GM23248 (cell line): Measurements from ENCODE around the gene CDK14. TPM values are rescaled to one million over a fixed set of nuclear protein-coding genes. Genes with fewer than 3 reads are reported as not detected.
A peak's percentile ranks its signal among the peaks of the same experiment; 100 is the strongest.

ENCODE experiments used
- DNase-seq: peaks from one replicate; pipeline ENCODE4 v3.0.0-alpha.2; 2015
- H2AFZ ChIP-seq: fragments of 200-600 bp; sonication (generic); 2 replicates; pipeline ENCODE4 v1.6.1; 2016; ENCODE audit warnings: antibody characterized with exemption
- H3F3A ChIP-seq: fragments of 200-600 bp; sonication (generic); 2 replicates; pipeline ENCODE4 v1.6.1; 2016; ENCODE audit warnings: mild to moderate bottlenecking, antibody characterized with exemption, mixed run types; ENCODE audit not compliant: insufficient read depth
- H3K27ac ChIP-seq: fragments of 200-600 bp; sonication (generic); 2 replicates; pipeline ENCODE4 v1.5.1; 2016; ENCODE audit warnings: mild to moderate bottlenecking
- H3K27me3 ChIP-seq: fragments of 200-600 bp; sonication (generic); replicated peaks from 2 replicates; pipeline ENCODE4 v1.6.1; 2016; ENCODE audit warnings: mild to moderate bottlenecking; ENCODE audit not compliant: insufficient read depth
- H3K36me3 ChIP-seq: fragments of 200-600 bp; sonication (generic); 2 replicates; pipeline ENCODE4 v1.6.1; 2016; ENCODE audit warnings: low read depth, mild to moderate bottlenecking
- H3K4me1 ChIP-seq: fragments of 200-600 bp; sonication (generic); 2 replicates; pipeline ENCODE4 v1.6.1; 2016; ENCODE audit warnings: mild to moderate bottlenecking; ENCODE audit not compliant: insufficient read depth
- H3K4me2 ChIP-seq: fragments of 200-600 bp; sonication (generic); one replicate; pipeline ENCODE4 v1.6.1; 2016; ENCODE audit warnings: mild to moderate bottlenecking; ENCODE audit not compliant: unreplicated experiment
- H3K4me3 ChIP-seq: fragments of 200-600 bp; sonication (generic); 2 replicates; pipeline ENCODE4 v1.5.1; 2016; ENCODE audit warnings: mild to moderate bottlenecking
- H3K79me2 ChIP-seq: fragments of 200-600 bp; sonication (generic); 2 replicates; pipeline ENCODE4 v1.6.1; 2016; ENCODE audit warnings: mild to moderate bottlenecking; ENCODE audit not compliant: insufficient read depth
- H3K9ac ChIP-seq: fragments of 200-600 bp; sonication (generic); 2 replicates; pipeline ENCODE4 v1.6.1; 2016; ENCODE audit warnings: mild to moderate bottlenecking
- H3K9me2 ChIP-seq: fragments of 200-600 bp; sonication (generic); 2 replicates; pipeline ENCODE4 v1.6.1; 2016; ENCODE audit warnings: mixed run types, mild to moderate bottlenecking, moderate library complexity; ENCODE audit not compliant: insufficient read depth
- H3K9me3 ChIP-seq: fragments of 200-600 bp; sonication (generic); one replicate; pipeline ENCODE4 v1.6.1; 2017; ENCODE audit warnings: low read depth
- H4K20me1 ChIP-seq: fragments of 200-600 bp; sonication (generic); 2 replicates; pipeline ENCODE4 v1.6.0; 2016; ENCODE audit not compliant: insufficient read depth
- EZH2 ChIP-seq: fragments of 200-600 bp; sonication (generic); IDR thresholded peaks from 2 replicates; pipeline ENCODE4 v1.6.1; 2018; ENCODE audit warnings: antibody characterized with exemption, mild to moderate bottlenecking; ENCODE audit not compliant: insufficient read depth, poor library complexity, severe bottlenecking
- EZH2phosphoT487 ChIP-seq: fragments of 200-600 bp; sonication (generic); IDR thresholded peaks from 2 replicates; pipeline ENCODE4 v1.6.1; 2018; ENCODE audit warnings: antibody characterized with exemption, moderate library complexity, mild to moderate bottlenecking, low read depth; ENCODE audit not compliant: insufficient read depth
- WGBS, 2 experiments: methylation state at CpG; one replicate each; pipeline ENCODE4 v1.1.6; 2015 to 2017; ENCODE audit warnings: low lambda C conversion rate in 2 of 2, low coverage in 1 of 2; ENCODE audit errors: missing lambda C conversion rate in 2 of 2; 5-methylcytosine and 5-hydroxymethylcytosine counted together
- in situ Hi-C: fragments of 300-500 bp; cut with MboI; formaldehyde crosslinking; loops from 2 replicates; pipeline ENCODE4 v1.15.0; 2020
- polyA plus RNA-seq: library from polyadenylated mRNA; unstranded; fragments of >200 nt; fragmentation: Nextera tagmentation; extraction: Ambion mirVana; gene quantifications from 2 replicates; pipeline ENCODE4 v1.2.1, GENCODE V29; 2016
- total RNA-seq: library from RNA; depleted of rRNA; stranded (reverse); fragments of >200 nt; shearing (Covaris generic); gene quantifications from 2 replicates; pipeline ENCODE4 v1.2.3, GENCODE V29; 2014

Gene CDK14
- total and polyA plus RNA-seq, 2 experiments from 2014 or later, result 19.9 to 21.2 TPM

DNA sequence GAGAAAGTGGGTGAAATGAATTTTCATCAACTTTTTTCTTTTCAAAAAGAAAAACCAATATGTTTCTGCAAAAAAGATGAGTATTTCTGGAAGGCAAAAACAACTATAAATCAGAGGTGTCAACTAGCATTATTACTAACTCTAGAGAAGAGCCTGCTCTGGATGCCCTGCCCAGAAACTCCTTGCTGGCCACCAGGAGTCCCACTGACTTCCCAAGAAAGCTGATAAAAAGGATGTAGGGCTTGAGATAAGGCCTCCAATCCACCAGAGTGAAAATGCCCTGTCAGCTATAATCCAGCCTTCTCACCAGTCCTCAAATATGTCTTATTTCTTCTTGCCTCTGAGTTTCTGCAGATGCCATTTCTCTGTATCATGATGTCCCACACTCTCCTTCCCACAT lies 651.4 kb downstream of the CDK14 start:
- no peaks in the 10 kb centered on the region for H3K27me3 ChIP-seq
- in situ Hi-C loops, result no loop called here
- H3K4me3 ChIP-seq, result no peak overlapping the region
- H3K4me2 ChIP-seq, result no peak overlapping the region
- H3K9ac ChIP-seq, result no peak overlapping the region
- DNase-seq, result no peak
- H3K79me2 ChIP-seq, result no peaks in the 10 kb centered on the region
- H2AFZ ChIP-seq, result no peak overlapping the region
- H3K27ac ChIP-seq, result no peak overlapping the region
- TF ChIP-seq EZH2 (no peak), EZH2phosphoT487 (no peak)
- no peaks in the 10 kb centered on the region for H4K20me1 ChIP-seq
- no peaks in the 10 kb centered on the region for H3K9me2 ChIP-seq
- no peaks in the 10 kb centered on the region for H3K36me3 ChIP-seq
- no peaks in the 10 kb centered on the region for H3K9me3 ChIP-seq
- H3K4me1 ChIP-seq, result peaks cover 32% of the 10 kb centered on the region
- H3F3A ChIP-seq, result peaks cover 21% of the 10 kb centered on the region

DNA sequence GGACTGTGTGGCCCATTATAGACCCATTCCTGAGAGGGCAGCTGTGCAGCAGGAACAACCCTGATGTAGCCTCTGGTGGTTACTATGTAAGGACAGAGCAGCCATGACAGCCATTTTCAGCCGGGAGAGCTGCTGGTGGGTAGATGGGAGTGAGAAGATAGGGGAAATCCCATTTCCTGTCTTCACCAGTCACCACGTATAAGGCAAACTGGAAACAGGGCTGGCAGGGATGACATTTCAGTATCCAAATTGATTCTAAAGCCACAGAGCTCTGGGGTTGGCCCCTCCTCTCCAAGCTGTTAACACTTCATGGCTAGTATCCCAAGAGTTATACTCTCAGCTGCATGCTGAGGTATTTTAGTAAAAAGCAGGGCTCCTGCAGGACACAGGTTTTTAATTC lies 652.9 kb downstream of the CDK14 start:
- H3K9ac ChIP-seq, result no peak overlapping the region
- no peaks in the 10 kb centered on the region for H3K9me2 ChIP-seq
- H3K4me1 ChIP-seq, result peaks cover 18% of the 10 kb centered on the region
- peak overlapping the region; percentile 33 for H3K27ac ChIP-seq
- H2AFZ ChIP-seq, result no peak overlapping the region
- H3K4me3 ChIP-seq, result no peak overlapping the region
- TF ChIP-seq EZH2phosphoT487, result no peak
- TF ChIP-seq EZH2, result no peak
- no peaks in the 10 kb centered on the region for H3K79me2 ChIP-seq
- H3F3A ChIP-seq, result peaks cover 6% of the 10 kb centered on the region; the same call in 1 of the 2 replicates
- in situ Hi-C loops, result no loop called here
- no peak for DNase-seq
- no peaks in the 10 kb centered on the region for H3K27me3 ChIP-seq
- H3K9me3 ChIP-seq, result no peaks in the 10 kb centered on the region
- H3K4me2 ChIP-seq, result no peak overlapping the region
- no peaks in the 10 kb centered on the region for H3K36me3 ChIP-seq
- 47 to 53% methylated on average over 2 of the region's 2 CpGs for WGBS, 2 experiments
- H4K20me1 ChIP-seq, result no peaks in the 10 kb centered on the region

DNA sequence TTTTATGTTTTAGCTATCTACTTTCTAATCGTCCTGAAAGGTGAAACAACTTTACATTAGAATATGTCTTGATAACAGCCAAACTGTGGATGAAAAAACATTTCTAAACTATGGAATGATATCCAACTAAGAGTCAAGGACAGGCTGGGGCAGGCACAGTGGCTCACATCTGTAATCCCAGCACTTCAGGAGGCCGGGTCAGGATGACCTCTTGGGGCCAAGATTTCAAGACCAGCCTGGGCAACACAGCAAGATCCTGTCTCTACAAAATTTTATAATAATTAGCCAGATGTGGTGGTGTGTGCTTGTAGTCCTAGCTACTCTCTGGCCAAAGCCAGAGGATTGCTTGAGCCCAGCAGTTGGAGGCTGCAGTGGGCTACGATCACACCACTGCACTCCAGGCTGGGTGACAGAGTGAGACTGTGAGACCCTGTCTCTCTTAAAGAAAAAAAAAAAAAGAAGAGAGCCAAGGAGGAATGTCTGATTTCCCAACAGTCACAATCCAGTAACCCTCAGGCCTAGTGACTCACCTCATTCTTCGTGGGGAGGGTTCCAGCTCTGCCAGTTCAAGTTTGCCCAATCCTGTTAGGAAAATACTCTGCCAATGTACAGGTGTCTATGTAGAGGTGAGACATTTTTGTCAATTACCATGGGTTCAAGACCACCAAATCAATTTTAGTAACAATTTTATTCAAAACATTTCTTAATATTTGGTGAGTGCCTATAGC lies 653.5 kb downstream of the CDK14 start:
- H3K4me2 ChIP-seq, result no peak overlapping the region
- H3K9me2 ChIP-seq, result no peaks in the 10 kb centered on the region
- no peak overlapping the region for H3K4me3 ChIP-seq
- no peak overlapping the region for H2AFZ ChIP-seq
- TF ChIP-seq EZH2, result no peak
- no peak for TF ChIP-seq EZH2phosphoT487
- 49 to 51% methylated on average over 4 of the region's 4 CpGs for WGBS, 2 experiments
- H3K27me3 ChIP-seq, result no peaks in the 10 kb centered on the region
- in situ Hi-C loops, result no loop called here
- H3F3A ChIP-seq, result peaks cover 4% of the 10 kb centered on the region; the same call in 1 of the 2 replicates
- no peaks in the 10 kb centered on the region for H3K9me3 ChIP-seq
- no peaks in the 10 kb centered on the region for H3K36me3 ChIP-seq
- no peak overlapping the region for H3K9ac ChIP-seq
- H3K79me2 ChIP-seq, result no peaks in the 10 kb centered on the region
- peak; percentile 87 for DNase-seq
- peak overlapping the region; percentile 33 for H3K27ac ChIP-seq
- no peaks in the 10 kb centered on the region for H4K20me1 ChIP-seq
- H3K4me1 ChIP-seq, result peaks cover 12% of the 10 kb centered on the region

DNA sequence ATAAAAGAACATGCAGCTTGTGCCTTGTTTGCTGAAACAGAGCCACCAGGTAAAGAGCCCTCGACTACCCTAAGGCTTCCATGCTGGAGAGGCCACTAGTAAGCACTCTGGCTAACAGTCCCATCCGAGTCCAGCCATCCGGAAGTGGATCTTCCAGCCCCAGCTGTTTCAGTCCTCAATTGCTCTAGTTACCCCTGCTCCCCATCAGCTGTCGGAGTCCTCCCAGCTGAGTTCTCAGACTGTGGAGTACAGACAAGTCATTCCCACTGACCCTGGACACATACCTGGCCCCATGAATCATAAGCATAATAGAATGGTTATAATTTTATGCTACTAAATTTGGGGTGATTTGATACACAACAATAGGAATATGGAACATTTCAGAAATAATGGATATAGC lies 654.6 kb downstream of the CDK14 start:
- H4K20me1 ChIP-seq, result no peaks in the 10 kb centered on the region
- no peak overlapping the region for H3K4me2 ChIP-seq
- peaks cover 4% of the 10 kb centered on the region; the same call in 1 of the 2 replicates for H3F3A ChIP-seq
- in situ Hi-C loops, result no loop called here
- H3K79me2 ChIP-seq, result no peaks in the 10 kb centered on the region
- no peak for TF ChIP-seq EZH2
- TF ChIP-seq EZH2phosphoT487, result no peak
- no peak overlapping the region for H3K27ac ChIP-seq
- WGBS, 2 experiments, result 87 to 90% methylated on average over 4 of the region's 4 CpGs
- H3K4me1 ChIP-seq, result peaks cover 12% of the 10 kb centered on the region
- no peaks in the 10 kb centered on the region for H3K9me2 ChIP-seq
- no peaks in the 10 kb centered on the region for H3K36me3 ChIP-seq
- H3K27me3 ChIP-seq, result no peaks in the 10 kb centered on the region
- no peak overlapping the region for H3K9ac ChIP-seq
- no peak overlapping the region for H3K4me3 ChIP-seq
- no peak overlapping the region for H2AFZ ChIP-seq
- H3K9me3 ChIP-seq, result no peaks in the 10 kb centered on the region
- DNase-seq, result no peak
